IMR-90 (cell line): Measurements from ENCODE around the gene HCFC1. TPM values are rescaled to one million over a fixed set of nuclear protein-coding genes. Genes with fewer than 3 reads are reported as not detected.

Experiments used
- ATAC-seq: fragments of 200-7000 bp; cut with Tn5 transposase; 2 replicates; pipeline ENCODE4 v1.9.1; 2020; ENCODE audit warnings: low read depth, mild to moderate bottlenecking, moderate library complexity
- BruUV-seq: library from RNA; stranded (reverse); fragments of 400-500 nt; replicated peaks from 2 replicates; lab custom pipeline; 2021; lab: Mats Ljungman, UMichigan
- CTCF ChIA-PET: fragments of 300-600 bp; formaldehyde crosslinking; extraction: SDS; loops from one replicate; lab custom pipeline; 2021; ENCODE audit warnings: antibody characterized with exemption; lab: Yijun Ruan, JAX
- POLR2A ChIA-PET: fragments of 300-600 bp; sonication (Branson Sonifier 250); formaldehyde crosslinking; loops from one replicate; lab custom pipeline; 2022; ENCODE audit warnings: antibody characterized with exemption; ENCODE audit not compliant: unreplicated experiment; lab: Charles Lee
- DNase-seq: peaks from one replicate; pipeline ENCODE4 v3.0.0; 2013
- H2AFZ ChIP-seq: replicated peaks from 2 replicates; pipeline ENCODE3; 2013; ENCODE audit warnings: low read length, mild to moderate bottlenecking; ENCODE audit not compliant: poor library complexity
- H2AK5ac ChIP-seq: 2 replicates; pipeline ENCODE4 v1.6.1; 2013; ENCODE audit warnings: low read depth, low read length, inconsistent platforms
- H2AK9ac ChIP-seq: replicated peaks from 2 replicates; pipeline ENCODE3; 2013; ENCODE audit warnings: mild to moderate bottlenecking, low read depth, low read length, moderate library complexity; ENCODE audit not compliant: poor library complexity
- H2BK120ac ChIP-seq: 2 replicates; pipeline ENCODE4 v1.6.1; 2013; ENCODE audit warnings: low read depth, low read length, inconsistent platforms
- H2BK15ac ChIP-seq: 3 replicates; pipeline ENCODE4 v1.6.1; 2013; ENCODE audit warnings: low read depth, low read length, inconsistent platforms
- H2BK20ac ChIP-seq: 2 replicates; pipeline ENCODE4 v1.6.1; 2013; ENCODE audit warnings: low read depth, mild to moderate bottlenecking, inconsistent platforms, low read length, moderate library complexity
- H2BK5ac ChIP-seq: 2 replicates; pipeline ENCODE4 v1.6.1; 2013; ENCODE audit warnings: mild to moderate bottlenecking, low read depth, low read length, inconsistent platforms; ENCODE audit not compliant: poor library complexity, severe bottlenecking
- H3K14ac ChIP-seq: replicated peaks from 2 replicates; pipeline ENCODE4 v1.6.1; 2013; ENCODE audit warnings: low read depth, low read length, inconsistent platforms
- H3K18ac ChIP-seq: 2 replicates; pipeline ENCODE4 v1.6.1; 2013; ENCODE audit warnings: low read depth, low read length, control low read depth
- H3K23ac ChIP-seq: 2 replicates; pipeline ENCODE4 v1.6.1; 2013; ENCODE audit warnings: low read depth, low read length, inconsistent platforms
- H3K27ac ChIP-seq: 2 replicates; pipeline ENCODE4 v1.5.1; 2013; ENCODE audit warnings: mild to moderate bottlenecking, control low read depth, low read length; ENCODE audit not compliant: insufficient read depth
- H3K27me3 ChIP-seq: 2 replicates; pipeline ENCODE4 v1.6.1; 2013; ENCODE audit warnings: low read length; ENCODE audit not compliant: control insufficient read depth, insufficient read depth
- H3K36me3 ChIP-seq: 2 replicates; pipeline ENCODE4 v1.6.1; 2013; ENCODE audit warnings: low read length, mixed read lengths; ENCODE audit not compliant: control insufficient read depth, insufficient read depth
- H3K4ac ChIP-seq: 2 replicates; pipeline ENCODE4 v1.6.1; 2013; ENCODE audit warnings: low read depth, low read length, inconsistent platforms
- H3K4me1 ChIP-seq: 2 replicates; pipeline ENCODE4 v1.6.1; 2013; ENCODE audit warnings: low read length, mixed read lengths; ENCODE audit not compliant: control insufficient read depth, insufficient read depth
- H3K4me2 ChIP-seq: 2 replicates; pipeline ENCODE4 v1.6.1; 2013; ENCODE audit warnings: low read depth, mild to moderate bottlenecking, control low read depth, low read length, moderate library complexity
- H3K4me3 ChIP-seq: 2 replicates; pipeline ENCODE4 v1.5.1; 2013; ENCODE audit warnings: low read depth, mild to moderate bottlenecking, control low read depth, low read length, moderate library complexity; ENCODE audit not compliant: insufficient read depth
- H3K56ac ChIP-seq: 2 replicates; pipeline ENCODE4 v1.6.1; 2013; ENCODE audit warnings: low read length, inconsistent platforms; ENCODE audit not compliant: insufficient read depth; ENCODE audit errors: extremely low read depth
- H3K79me1 ChIP-seq, 2 experiments: 2 replicates each; pipeline ENCODE4 v1.6.1; 2013; ENCODE audit warnings: low read length in 2 of 2, inconsistent platforms in 1 of 2, low read depth in 1 of 2
- H3K9ac ChIP-seq: 2 replicates; pipeline ENCODE4 v1.6.1; 2013; ENCODE audit warnings: low read depth, low read length, control low read depth
- H3K9me1 ChIP-seq: 2 replicates; pipeline ENCODE4 v1.6.1; 2013; ENCODE audit warnings: low read length, inconsistent platforms; ENCODE audit not compliant: insufficient read depth
- H3K9me3 ChIP-seq: 2 replicates; pipeline ENCODE4 v1.6.1; 2013; ENCODE audit warnings: low read length; ENCODE audit not compliant: control insufficient read depth, insufficient read depth
- H4K20me1 ChIP-seq: 2 replicates; pipeline ENCODE4 v1.6.1; 2013; ENCODE audit warnings: low read length, inconsistent platforms; ENCODE audit not compliant: insufficient read depth
- H4K5ac ChIP-seq: 2 replicates; pipeline ENCODE4 v1.6.1; 2013; ENCODE audit warnings: mild to moderate bottlenecking, low read depth, low read length, control low read depth
- H4K8ac ChIP-seq, 2 experiments: 2 replicates each; pipeline ENCODE4 v1.6.1; 2013; ENCODE audit warnings: low read depth in 2 of 2, low read length in 2 of 2, control low read depth in 1 of 2, inconsistent platforms in 1 of 2
- H4K91ac ChIP-seq: 2 replicates; pipeline ENCODE4 v1.6.1; 2013; ENCODE audit warnings: low read depth, low read length, inconsistent platforms; ENCODE audit not compliant: insufficient read depth
- BHLHE40 ChIP-seq: fragments of 150-350 bp; IDR thresholded peaks from 2 replicates; pipeline ENCODE4 v1.6.1; 2016; ENCODE audit warnings: mild to moderate bottlenecking, low read depth, low read length
- CEBPB ChIP-seq: IDR thresholded peaks from 2 replicates; pipeline ENCODE4 v1.6.1; 2012; ENCODE audit warnings: low read depth, low read length, improper control_type of control experiment
- CHD1 ChIP-seq: IDR thresholded peaks from 2 replicates; pipeline ENCODE4 v1.6.1; 2012; ENCODE audit warnings: low read depth, low read length, improper control_type of control experiment
- FOS ChIP-seq: fragments of 150-350 bp; IDR thresholded peaks from 2 replicates; pipeline ENCODE4 v1.6.1; 2016; ENCODE audit warnings: low read depth, low read length
- MAFK ChIP-seq: IDR thresholded peaks from 2 replicates; pipeline ENCODE4 v1.6.1; 2012; ENCODE audit warnings: low read depth, low read length, improper control_type of control experiment
- MAZ ChIP-seq: IDR thresholded peaks from 2 replicates; pipeline ENCODE4 v1.6.1; 2012; ENCODE audit warnings: low read depth, mild to moderate bottlenecking, low read length, improper control_type of control experiment, moderate library complexity, borderline replicate concordance
- MXI1 ChIP-seq: IDR thresholded peaks from 2 replicates; pipeline ENCODE4 v1.6.1; 2012; ENCODE audit warnings: low read depth, mild to moderate bottlenecking, low read length, moderate library complexity, borderline replicate concordance
- POLR2A ChIP-seq: IDR thresholded peaks from 2 replicates; pipeline ENCODE4 v1.6.1; 2012; ENCODE audit warnings: mild to moderate bottlenecking, low read depth, low read length
- RAD21 ChIP-seq: IDR thresholded peaks from 2 replicates; pipeline ENCODE4 v1.6.1; 2012; ENCODE audit warnings: low read length, improper control_type of control experiment
- RCOR1 ChIP-seq: IDR thresholded peaks from 2 replicates; pipeline ENCODE4 v1.6.1; 2012; ENCODE audit warnings: mild to moderate bottlenecking, low read length, improper control_type of control experiment; ENCODE audit not compliant: insufficient replicate concordance
- RFX5 ChIP-seq: IDR thresholded peaks from 2 replicates; pipeline ENCODE4 v1.8.0; 2012; ENCODE audit warnings: low read depth, mild to moderate bottlenecking, low read length, moderate library complexity
- SMC3 ChIP-seq: fragments of 150-350 bp; IDR thresholded peaks from 2 replicates; pipeline ENCODE4 v1.6.1; 2016; ENCODE audit warnings: low read depth, mild to moderate bottlenecking, antibody characterized with exemption, low read length, moderate library complexity
- WGBS, 2 experiments: methylation state at CpG; one replicate each; pipeline versions ENCODE4 v1.1.5 to v1.1.7; 2013; ENCODE audit warnings: missing lambda C conversion rate in 2 of 2; ENCODE audit not compliant: insufficient read length in 1 of 2; ENCODE audit errors: extremely low coverage in 2 of 2; 5-methylcytosine and 5-hydroxymethylcytosine counted together
- dilution Hi-C: fragments of 300-500 bp; cut with HindIII; formaldehyde crosslinking; loops from one replicate; pipeline ENCODE4 v1.14.3; 2018; ENCODE audit warnings: low sequenced_read_pairs; ENCODE audit not compliant: unreplicated experiment
- in situ Hi-C: fragments of 300-500 bp; cut with MboI; formaldehyde crosslinking; loops from 3 replicates; pipeline ENCODE4 v1.14.3; 2019; ENCODE audit warnings: low sequenced_read_pairs, inconsistent platforms, mixed read lengths
- intact Hi-C: fragments of 100-400 bp; cut with micrococcal nuclease; formaldehyde crosslinking; loops from 2 replicates; pipeline ENCODE4 v1.10.0; 2022
- polyA plus RNA-seq, 3 experiments: library from polyadenylated mRNA; depleted of rRNA; stranded (reverse); fragments of >200 nt; gene quantifications; 2 replicates each; pipeline ENCODE4 v1.2.3, GENCODE V29; 2012; ENCODE audit warnings: low replicate concordance in 1 of 3
- total RNA-seq: library from RNA; depleted of rRNA; stranded (reverse); fragments of >200 nt; gene quantifications from 2 replicates; pipeline ENCODE4 v1.2.3, GENCODE V29; 2012
- TF ChIP-seq, protein P1 (sequence below): fragments of 150-350 bp; IDR thresholded peaks from 2 replicates; pipeline ENCODE4 v1.6.1; 2016; ENCODE audit warnings: low read depth, mild to moderate bottlenecking, low read length, moderate library complexity, borderline replicate concordance
- TF ChIP-seq, protein P2 (sequence below): fragments of 150-350 bp; IDR thresholded peaks from 2 replicates; pipeline ENCODE4 v1.6.1; 2017; ENCODE audit warnings: mild to moderate bottlenecking, antibody characterized with exemption, low read length, low read depth

HCFC1 gene
- total and polyA plus RNA-seq, 2 of the 4 experiments (the other 2 are of a cell fraction) = 3.2 to 17.6 TPM

DNA sequence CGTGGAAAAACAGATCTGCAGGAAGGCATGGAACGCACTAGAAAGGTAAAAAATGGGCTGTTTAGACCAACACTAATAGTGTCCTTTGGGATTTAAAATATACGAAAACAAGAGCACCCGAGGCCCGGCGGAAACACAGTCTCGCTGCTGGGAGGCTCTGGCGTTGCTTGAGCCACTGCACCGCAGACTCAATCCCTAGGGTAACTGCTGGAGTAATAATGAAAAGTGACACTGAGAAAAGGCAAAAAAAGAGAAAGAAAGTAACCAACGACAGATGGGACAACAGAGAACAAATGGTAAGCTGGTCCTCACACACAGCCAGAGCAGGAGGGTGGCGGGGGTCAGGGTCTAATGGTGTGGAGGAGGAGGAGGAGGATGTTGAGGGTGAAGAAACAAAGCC, 32.7 kb upstream of the HCFC1 start:
- Histone ChIP-seq H3K27ac (no peak overlapping the region), H4K5ac (no peak overlapping the region), H3K56ac (no peak overlapping the region), H2BK5ac (no peak overlapping the region), H3K23ac (no peak overlapping the region), H3K36me3 (no peaks in the 10 kb centered on the region; the same call in 1 of the 2 replicates), H3K27me3 (no peaks in the 10 kb centered on the region), H3K4me2 (no peak overlapping the region), H3K14ac (no peak overlapping the region), H2AK5ac (no peak overlapping the region), H3K9ac (no peak overlapping the region), H2AFZ (no peak overlapping the region), H4K20me1 (no peaks in the 10 kb centered on the region), H3K18ac (no peak overlapping the region), H3K9me3 (no peaks in the 10 kb centered on the region), H3K4ac (no peak overlapping the region), H2BK15ac (no peak overlapping the region), H3K79me1 (no peaks in the 10 kb centered on the region), H3K4me3 (no peak overlapping the region), H4K91ac (no peak overlapping the region), H4K8ac (no peak overlapping the region), H2AK9ac (no peak overlapping the region), H3K4me1 (peaks cover 2% of the 10 kb centered on the region), H2BK20ac (no peak overlapping the region), H2BK120ac (no peak overlapping the region), H3K9me1 (0 out of 2 replicates have a peak, but pooled peaks cover 4% of the 10 kb centered on the region)
- DNase-seq = no peak
- dilution Hi-C loops = no loop called here
- intact Hi-C loops = no loop called here
- CTCF ChIA-PET = no interaction called here
- POLR2A ChIA-PET = no interaction called here
- ATAC-seq = no peak
- in situ Hi-C loops = no loop called here
- BruUV-seq = no TSS peak
- 100% methylated on average over 1 of the region's 11 CpGs; no CpG with 5 or more reads in 1 of the 2 experiments for WGBS, 2 experiments
- TF ChIP-seq FOS = no peak
- TF ChIP-seq BHLHE40 = no peak
- TF ChIP-seq POLR2A = no peak
- TF ChIP-seq MAFK = no peak
- no peak for TF ChIP-seq SMC3
- TF ChIP-seq, protein P1, sequence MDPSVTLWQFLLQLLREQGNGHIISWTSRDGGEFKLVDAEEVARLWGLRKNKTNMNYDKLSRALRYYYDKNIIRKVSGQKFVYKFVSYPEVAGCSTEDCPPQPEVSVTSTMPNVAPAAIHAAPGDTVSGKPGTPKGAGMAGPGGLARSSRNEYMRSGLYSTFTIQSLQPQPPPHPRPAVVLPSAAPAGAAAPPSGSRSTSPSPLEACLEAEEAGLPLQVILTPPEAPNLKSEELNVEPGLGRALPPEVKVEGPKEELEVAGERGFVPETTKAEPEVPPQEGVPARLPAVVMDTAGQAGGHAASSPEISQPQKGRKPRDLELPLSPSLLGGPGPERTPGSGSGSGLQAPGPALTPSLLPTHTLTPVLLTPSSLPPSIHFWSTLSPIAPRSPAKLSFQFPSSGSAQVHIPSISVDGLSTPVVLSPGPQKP = no peak
- TF ChIP-seq, protein P2, sequence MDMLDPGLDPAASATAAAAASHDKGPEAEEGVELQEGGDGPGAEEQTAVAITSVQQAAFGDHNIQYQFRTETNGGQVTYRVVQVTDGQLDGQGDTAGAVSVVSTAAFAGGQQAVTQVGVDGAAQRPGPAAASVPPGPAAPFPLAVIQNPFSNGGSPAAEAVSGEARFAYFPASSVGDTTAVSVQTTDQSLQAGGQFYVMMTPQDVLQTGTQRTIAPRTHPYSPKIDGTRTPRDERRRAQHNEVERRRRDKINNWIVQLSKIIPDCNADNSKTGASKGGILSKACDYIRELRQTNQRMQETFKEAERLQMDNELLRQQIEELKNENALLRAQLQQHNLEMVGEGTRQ = no peak
- TF ChIP-seq MXI1 = no peak
- no peak for TF ChIP-seq RFX5
- TF ChIP-seq CEBPB = no peak
- TF ChIP-seq RAD21 = no peak
- TF ChIP-seq RCOR1 = no peak
- no peak for TF ChIP-seq CHD1
- TF ChIP-seq MAZ = no peak
